Measurements from ENCODE around the gene CDH13.

CDH13 gene

GRCh38 chr16:83113811-83114210 is 487.0 kb downstream of the CDH13 start:
- DNase-seq (ENCODE audit: low read depth in 2 of 2): no peak

- no peak for DNase-seq (ENCODE audit: low read depth in 2 of 2)
These were observed 488.9 kb downstream of the CDH13 start for GRCh38 chr16:83115491-83116232.

GRCh38 chr16:83116274-83116892 is 489.6 kb downstream of the CDH13 start:
- no peak for DNase-seq (ENCODE audit: low read depth in 2 of 2)

GRCh38 chr16:83117810-83118209 is 491.0 kb downstream of the CDH13 start:
- DNase-seq (ENCODE audit: low read depth in 2 of 2): no peak

GRCh38 chr16:83118365-83118764 is 491.6 kb downstream of the CDH13 start:
- DNase-seq (ENCODE audit: low read depth in 2 of 2): no peak

GRCh38 chr16:83125999-83126568 is 499.3 kb downstream of the CDH13 start:
- no peak for DNase-seq (ENCODE audit: low read depth in 2 of 2)

GRCh38 chr16:83128041-83128440 is 501.3 kb downstream of the CDH13 start:
- no peak for DNase-seq (ENCODE audit: low read depth in 2 of 2)

GRCh38 chr16:83130039-83130438 is 503.3 kb downstream of the CDH13 start:
- no peak for DNase-seq (ENCODE audit: low read depth in 2 of 2)

- DNase-seq (ENCODE audit: low read depth in 2 of 2): no peak
These were observed 507.9 kb downstream of the CDH13 start for GRCh38 chr16:83134638-83135037.

GRCh38 chr16:83136419-83136818 is 509.6 kb downstream of the CDH13 start:
- no peak for DNase-seq (ENCODE audit: low read depth in 2 of 2)

- DNase-seq (ENCODE audit: low read depth in 2 of 2): no peak
These were observed 510.2 kb downstream of the CDH13 start for GRCh38 chr16:83136924-83137323.

- DNase-seq (ENCODE audit: low read depth in 2 of 2): no peak
These were observed 510.6 kb downstream of the CDH13 start for GRCh38 chr16:83137326-83137781.

GRCh38 chr16:83137894-83138293 is 511.1 kb downstream of the CDH13 start:
- no peak for DNase-seq (ENCODE audit: low read depth in 2 of 2)

GRCh38 chr16:83138512-83138911 is 511.7 kb downstream of the CDH13 start:
- no peak for DNase-seq (ENCODE audit: low read depth in 2 of 2)

GRCh38 chr16:83138976-83139690 is 512.4 kb downstream of the CDH13 start:
- no peak for DNase-seq (ENCODE audit: low read depth in 2 of 2)

GRCh38 chr16:83143788-83144187 is 517.0 kb downstream of the CDH13 start:
- DNase-seq (ENCODE audit: low read depth in 2 of 2): no peak

- DNase-seq (ENCODE audit: low read depth in 2 of 2): no peak
These were observed 518.5 kb downstream of the CDH13 start for GRCh38 chr16:83145297-83145696.

GRCh38 chr16:83147244-83147643 is 520.5 kb downstream of the CDH13 start:
- DNase-seq (ENCODE audit: low read depth in 2 of 2): no peak

GRCh38 chr16:83158320-83158957 is 531.7 kb downstream of the CDH13 start:
- DNase-seq (ENCODE audit: low read depth in 2 of 2): no peak

GRCh38 chr16:83159049-83159448 is 532.3 kb downstream of the CDH13 start:
- no peak for DNase-seq (ENCODE audit: low read depth in 2 of 2)

GRCh38 chr16:83160287-83161020 is 533.7 kb downstream of the CDH13 start:
- DNase-seq (ENCODE audit: low read depth in 2 of 2): no peak

All from stimulated activated CD4-positive, alpha-beta T cell treated with anti-CD3 and anti-CD28 coated beads, Interleukin-15, amount 100 ng/mL, for 48 hours (primary cell).